AG04450 (cell line): ENCODE measurements around the gene C22orf23. TPM values are rescaled to one million over a fixed set of nuclear protein-coding genes. Genes with fewer than 3 reads are reported as not detected.

Source experiments
- CTCF ChIA-PET: fragments of 300-600, 350-600 bp; formaldehyde crosslinking; extraction: SDS; loops from one replicate; lab custom pipeline; 2022; ENCODE audit warnings: antibody characterized with exemption, inconsistent platforms; lab: Charles Lee
- POLR2A ChIA-PET: fragments of 350-600 bp; formaldehyde crosslinking; extraction: SDS; loops from one replicate; lab custom pipeline; 2021; ENCODE audit warnings: antibody characterized with exemption, inconsistent platforms; lab: Yijun Ruan, JAX
- DNase-seq: peaks from one replicate; pipeline ENCODE4 v3.0.0-alpha.2; 2011; ENCODE audit warnings: low read depth, low spot score
- H3K27ac ChIP-seq: one replicate; pipeline ENCODE4 v1.5.1; 2012; ENCODE audit warnings: low read depth, low read length, control low read depth
- H3K27me3 ChIP-seq: one replicate; pipeline ENCODE4 v1.6.0; 2012; ENCODE audit warnings: low read length; ENCODE audit not compliant: control insufficient read depth, insufficient read depth
- H3K4me3 ChIP-seq: 2 replicates; pipeline ENCODE4 v1.5.1; 2011; ENCODE audit warnings: mild to moderate bottlenecking, low read depth, low read length, control low read depth
- H3K9me3 ChIP-seq: 2 replicates; pipeline ENCODE4 v1.5.1; 2012; ENCODE audit warnings: low read length; ENCODE audit not compliant: control insufficient read depth, insufficient read depth
- polyA plus RNA-seq: library from polyadenylated mRNA; depleted of rRNA; stranded (reverse); fragments of >200 nt; gene quantifications from 2 replicates; pipeline ENCODE4 v1.2.3, GENCODE V29; 2011
- TF ChIP-seq, protein P1 (sequence below): IDR thresholded peaks from 2 replicates; pipeline ENCODE4 v1.5.1; 2011; ENCODE audit warnings: low read depth, low read length, control low read depth, inconsistent platforms

The C22orf23 gene
- polyA plus RNA-seq, 1 experiment = 0.55 TPM

DNA sequence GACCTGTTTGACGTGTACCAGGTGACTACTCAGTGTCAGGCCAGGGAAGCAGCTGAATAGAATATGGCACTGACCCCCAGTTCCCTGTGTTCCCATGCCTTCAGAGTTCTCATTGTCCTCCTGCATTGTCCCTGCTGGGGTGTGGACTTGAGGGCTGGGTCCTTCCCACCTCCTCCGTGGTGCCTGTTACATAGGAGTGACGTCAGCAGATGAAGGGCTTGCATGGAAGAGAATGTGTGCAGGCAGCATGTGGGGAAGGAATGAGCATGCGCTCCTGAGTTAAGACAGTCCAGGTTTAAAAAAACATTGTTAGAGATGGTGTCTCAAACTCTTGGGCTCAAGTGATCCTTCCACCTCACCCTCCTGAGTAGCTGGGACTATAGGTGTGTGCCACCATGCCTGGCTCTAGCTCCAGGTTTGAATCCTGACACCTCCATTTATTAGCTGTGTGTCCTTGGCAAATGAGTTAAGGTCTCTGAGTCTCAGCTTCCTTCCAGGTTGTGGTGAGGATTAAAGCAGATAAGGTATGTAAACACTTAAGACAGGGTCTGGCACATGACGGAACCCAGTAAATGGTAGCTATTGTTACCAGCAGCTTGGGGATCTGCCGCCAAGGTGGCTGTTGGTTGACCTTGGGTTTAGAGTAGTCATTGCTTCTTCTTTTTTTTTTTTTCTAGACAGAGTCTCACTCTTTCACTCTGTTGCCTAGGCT is 38.5 kb upstream of the C22orf23 start:
- TF ChIP-seq, protein P1, sequence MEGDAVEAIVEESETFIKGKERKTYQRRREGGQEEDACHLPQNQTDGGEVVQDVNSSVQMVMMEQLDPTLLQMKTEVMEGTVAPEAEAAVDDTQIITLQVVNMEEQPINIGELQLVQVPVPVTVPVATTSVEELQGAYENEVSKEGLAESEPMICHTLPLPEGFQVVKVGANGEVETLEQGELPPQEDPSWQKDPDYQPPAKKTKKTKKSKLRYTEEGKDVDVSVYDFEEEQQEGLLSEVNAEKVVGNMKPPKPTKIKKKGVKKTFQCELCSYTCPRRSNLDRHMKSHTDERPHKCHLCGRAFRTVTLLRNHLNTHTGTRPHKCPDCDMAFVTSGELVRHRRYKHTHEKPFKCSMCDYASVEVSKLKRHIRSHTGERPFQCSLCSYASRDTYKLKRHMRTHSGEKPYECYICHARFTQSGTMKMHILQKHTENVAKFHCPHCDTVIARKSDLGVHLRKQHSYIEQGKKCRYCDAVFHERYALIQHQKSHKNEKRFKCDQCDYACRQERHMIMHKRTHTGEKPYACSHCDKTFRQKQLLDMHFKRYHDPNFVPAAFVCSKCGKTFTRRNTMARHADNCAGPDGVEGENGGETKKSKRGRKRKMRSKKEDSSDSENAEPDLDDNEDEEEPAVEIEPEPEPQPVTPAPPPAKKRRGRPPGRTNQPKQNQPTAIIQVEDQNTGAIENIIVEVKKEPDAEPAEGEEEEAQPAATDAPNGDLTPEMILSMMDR = no peak
- Histone ChIP-seq H3K27ac (no peak overlapping the region), H3K9me3 (no peaks in the 10 kb centered on the region), H3K4me3 (no peak overlapping the region), H3K27me3 (peaks cover 10% of the 10 kb centered on the region)
- no peak for DNase-seq
- ChIA-PET POLR2A (no interaction called here), CTCF (no interaction called here)

DNA sequence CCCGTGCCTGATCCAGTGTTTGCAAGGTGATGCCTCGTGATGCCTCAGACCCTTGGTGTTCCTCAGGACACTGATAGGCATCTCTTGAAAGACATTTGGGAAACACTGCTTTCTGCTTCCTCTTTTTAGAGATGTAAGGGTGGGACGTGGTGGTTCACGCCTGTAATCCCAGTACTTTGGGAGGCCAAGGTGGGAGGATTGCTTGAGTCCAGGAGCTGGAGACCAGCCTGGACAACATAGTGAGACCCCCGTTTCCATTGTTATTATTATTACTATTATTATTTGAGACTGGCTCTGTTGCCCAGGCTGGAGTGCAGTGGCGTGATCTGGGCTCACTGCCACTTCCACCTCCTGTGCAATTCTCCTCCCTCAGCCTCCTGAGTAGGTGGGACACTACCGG is 37.5 kb upstream of the C22orf23 start:
- CTCF ChIA-PET = no interaction called here
- Histone ChIP-seq H3K27me3 (peaks cover 2% of the 10 kb centered on the region), H3K27ac (no peak overlapping the region), H3K9me3 (no peaks in the 10 kb centered on the region), H3K4me3 (no peak overlapping the region)
- POLR2A ChIA-PET = no interaction called here
- TF ChIP-seq, protein P1 = no peak
- no peak for DNase-seq

DNA sequence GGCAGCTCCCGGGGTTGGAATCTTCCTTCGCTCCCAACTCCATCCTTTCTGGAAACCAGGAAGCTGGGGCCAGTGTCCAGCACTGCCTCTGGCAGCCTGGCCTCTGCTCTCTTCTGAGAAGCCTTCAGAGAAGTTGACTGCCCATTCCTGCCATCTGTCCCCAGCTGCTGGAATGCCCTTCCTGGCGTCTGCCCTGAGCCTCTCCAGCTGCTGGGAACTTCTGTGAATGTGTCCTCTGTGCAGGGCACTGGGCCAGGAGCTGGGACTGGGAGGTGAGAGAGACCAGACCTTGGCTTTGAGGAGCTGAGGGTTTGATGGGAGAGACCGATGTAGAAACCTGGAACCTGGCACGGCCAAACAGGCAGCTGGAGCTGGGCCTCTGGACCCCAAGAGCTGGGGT is 36.9 kb upstream of the C22orf23 start:
- ChIA-PET POLR2A (interaction anchor here (0.5 to 0.6 kb wide), 2 partner anchors 25 to 53 kb away, joined by 3 to 10 read pairs; no protein-coding TSS in a partner anchor), CTCF (no interaction called here)
- no peak overlapping the region for H3K4me3 ChIP-seq

DNA sequence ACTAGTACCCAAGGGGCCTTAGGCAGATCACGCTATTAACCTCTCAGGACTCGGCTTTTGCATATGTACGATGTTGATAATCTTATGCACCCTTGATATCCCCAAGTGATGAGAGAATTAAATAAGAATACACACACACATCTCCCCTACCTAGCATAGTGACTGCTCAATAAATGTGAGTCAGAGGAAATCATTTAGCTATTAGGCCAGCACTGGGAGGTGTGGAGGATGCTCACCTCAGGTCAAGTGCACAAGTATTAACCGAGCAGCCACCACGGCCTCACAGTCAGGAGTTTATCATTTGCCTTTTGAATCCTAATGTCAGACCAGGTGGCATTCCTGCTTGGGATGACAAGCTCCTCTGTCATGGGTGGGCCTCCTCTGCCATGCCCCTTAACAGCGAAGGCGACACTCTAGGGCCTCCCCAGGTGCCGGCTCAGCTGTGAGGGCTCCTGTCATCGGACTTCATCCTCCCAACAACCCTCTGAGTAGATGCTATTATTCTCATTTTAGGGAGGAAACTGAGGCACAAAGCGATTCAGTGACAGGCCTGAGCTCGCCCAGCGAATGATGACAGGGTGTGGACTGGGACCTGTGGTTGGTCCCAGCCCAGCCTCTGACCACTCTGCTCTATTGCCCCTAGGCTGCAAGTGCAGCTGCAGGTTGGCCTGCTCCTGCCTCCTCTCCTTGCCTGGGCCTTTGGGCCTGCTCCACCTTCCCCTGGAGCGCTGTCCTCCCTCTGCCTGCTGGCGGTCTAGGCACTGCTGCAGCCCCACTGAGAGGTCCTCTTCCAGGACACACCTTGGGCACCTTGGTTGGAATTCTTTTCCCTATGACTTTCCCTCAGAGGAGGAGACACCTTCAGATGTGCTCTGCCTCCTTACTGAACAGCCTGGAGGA is 36.0 kb upstream of the C22orf23 start:
- no peak for DNase-seq
- Histone ChIP-seq H3K9me3 (no peaks in the 10 kb centered on the region), H3K4me3 (no peak overlapping the region), H3K27me3 (peaks cover 2% of the 10 kb centered on the region), H3K27ac (no peak overlapping the region)
- POLR2A ChIA-PET = interaction anchor here (0.5 to 0.6 kb wide), 2 partner anchors 25 to 52 kb away, joined by 3 to 10 read pairs; no protein-coding TSS in a partner anchor
- TF ChIP-seq, protein P1 = no peak
- CTCF ChIA-PET = no interaction called here

More for the DNA sequence above, 36.9 kb upstream of the C22orf23 start:
- no peaks in the 10 kb centered on the region for H3K9me3 ChIP-seq
- peaks cover 2% of the 10 kb centered on the region for H3K27me3 ChIP-seq
- no peak overlapping the region for H3K27ac ChIP-seq
- TF ChIP-seq, protein P1 = no peak
- DNase-seq = no peak
